ENCODE measurements around the gene GRIP1. TPM values are rescaled to one million over a fixed set of nuclear protein-coding genes. Genes with fewer than 3 reads are reported as not detected.

GRIP1 gene
- total and polyA plus RNA-seq, 10 of the 15 experiments (the other 5 are each of a cell fraction or from before 2014, with no cell fraction given) = 0.05 to 0.85 (median 0.50) TPM; not detected in 7

DNA sequence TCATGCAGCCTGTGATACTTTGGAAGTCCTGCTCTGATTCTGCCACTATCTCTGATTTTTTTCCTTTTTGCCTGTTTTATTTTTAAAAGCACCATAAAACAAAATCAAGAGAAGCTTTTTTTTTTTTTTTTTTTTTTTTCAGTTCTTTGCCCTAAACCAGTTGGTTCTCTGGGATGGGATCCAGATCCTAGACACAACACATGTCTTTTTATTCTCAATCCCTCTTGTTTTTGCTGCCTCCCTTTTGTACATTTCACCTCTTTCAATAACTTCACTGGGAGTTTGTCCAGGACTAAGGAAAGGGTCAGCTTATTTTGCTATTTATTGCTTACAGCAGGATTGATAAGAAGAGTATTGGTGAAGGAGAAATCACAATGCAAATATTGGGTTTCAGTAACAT is 139.4 kb downstream of the GRIP1 start:
- POLR2A ChIA-PET = no interaction called here
- intact Hi-C loops (cut with micrococcal nuclease; ENCODE audit: unreplicated experiment) = no loop called here

More for the DNA sequence above, 139.4 kb downstream of the GRIP1 start:
- in situ Hi-C loops (cut with MboI) = no loop called here
- Histone ChIP-seq H3K4me1 (ENCODE audit: control insufficient read depth, insufficient read depth, low read length) (no peaks in the 10 kb centered on the region), H3K4me2 (ENCODE audit: control insufficient read depth, insufficient read depth) (no peak overlapping the region), H3K36me3 (ENCODE audit: control insufficient read depth in 2 of 2, insufficient read depth in 2 of 2, low read length in 1 of 2) (no peaks in the 10 kb centered on the region), H3K79me2 (ENCODE audit: control insufficient read depth, insufficient read depth, low read length) (no peaks in the 10 kb centered on the region), H4K20me1 (ENCODE audit: control insufficient read depth, insufficient read depth) (no peaks in the 10 kb centered on the region), H3K9me3 (replicated peaks; ENCODE audit: control insufficient read depth, insufficient read depth, low read length) (no peaks in the 10 kb centered on the region), H3K27me3 (replicated peaks in 1 of 2; ENCODE audit: control insufficient read depth in 2 of 2, insufficient read depth in 2 of 2, low read length in 1 of 2) (no peaks in the 10 kb centered on the region), H3K27ac (ENCODE audit: control insufficient read depth, insufficient read depth) (no peak overlapping the region), H2AFZ (ENCODE audit: control insufficient read depth, low read depth, low read length) (no peak overlapping the region), H3K9ac (ENCODE audit: control insufficient read depth, insufficient read depth, low read length) (no peak overlapping the region), H3K4me3 (no peak overlapping the region)
- TF ChIP-seq YBX1 (IDR thresholded peaks at IDR 0.05) = no peak
- no peak for TF ChIP-seq HDAC6 (IDR thresholded peaks at IDR 0.05; ENCODE audit: unreplicated experiment)
- TF ChIP-seq KDM1A (IDR thresholded peaks at IDR 0.05; ENCODE audit: borderline replicate concordance) = no peak
- no peak for TF ChIP-seq NFYB (IDR thresholded peaks at IDR 0.05; ENCODE audit: insufficient read depth, low read depth, low read length)
- TF ChIP-seq DPF2 (IDR thresholded peaks at IDR 0.05) = no peak
- no peak for TF ChIP-seq RAD51 (IDR thresholded peaks at IDR 0.05)
- TF ChIP-seq BCL3 (IDR thresholded peaks at IDR 0.05; ENCODE audit: borderline replicate concordance, insufficient read depth, low read depth, low read length, poor library complexity, severe bottlenecking) = no peak
- TF ChIP-seq MYB (IDR thresholded peaks at IDR 0.05; ENCODE audit: borderline replicate concordance, low read depth, low read length) = no peak
- TF ChIP-seq USF1 (IDR thresholded peaks at IDR 0.05; ENCODE audit: borderline replicate concordance, extremely low read length, insufficient read depth, low read depth, low read length) = no peak
- TF ChIP-seq MTA2 (IDR thresholded peaks at IDR 0.05; ENCODE audit: low read depth) = no peak
- no peak for TF ChIP-seq CBX3 (IDR thresholded peaks at IDR 0.05; ENCODE audit: borderline replicate concordance, low read depth)
- no peak for TF ChIP-seq STAT1 (conservative IDR thresholded peaks at IDR 0.05)
- TF ChIP-seq, protein P1, sequence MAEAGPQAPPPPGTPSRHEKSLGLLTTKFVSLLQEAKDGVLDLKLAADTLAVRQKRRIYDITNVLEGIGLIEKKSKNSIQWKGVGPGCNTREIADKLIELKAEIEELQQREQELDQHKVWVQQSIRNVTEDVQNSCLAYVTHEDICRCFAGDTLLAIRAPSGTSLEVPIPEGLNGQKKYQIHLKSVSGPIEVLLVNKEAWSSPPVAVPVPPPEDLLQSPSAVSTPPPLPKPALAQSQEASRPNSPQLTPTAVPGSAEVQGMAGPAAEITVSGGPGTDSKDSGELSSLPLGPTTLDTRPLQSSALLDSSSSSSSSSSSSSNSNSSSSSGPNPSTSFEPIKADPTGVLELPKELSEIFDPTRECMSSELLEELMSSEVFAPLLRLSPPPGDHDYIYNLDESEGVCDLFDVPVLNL (IDR thresholded peaks at IDR 0.05; ENCODE audit: low read depth, low read length) = no peak
- TF ChIP-seq, protein P2, sequence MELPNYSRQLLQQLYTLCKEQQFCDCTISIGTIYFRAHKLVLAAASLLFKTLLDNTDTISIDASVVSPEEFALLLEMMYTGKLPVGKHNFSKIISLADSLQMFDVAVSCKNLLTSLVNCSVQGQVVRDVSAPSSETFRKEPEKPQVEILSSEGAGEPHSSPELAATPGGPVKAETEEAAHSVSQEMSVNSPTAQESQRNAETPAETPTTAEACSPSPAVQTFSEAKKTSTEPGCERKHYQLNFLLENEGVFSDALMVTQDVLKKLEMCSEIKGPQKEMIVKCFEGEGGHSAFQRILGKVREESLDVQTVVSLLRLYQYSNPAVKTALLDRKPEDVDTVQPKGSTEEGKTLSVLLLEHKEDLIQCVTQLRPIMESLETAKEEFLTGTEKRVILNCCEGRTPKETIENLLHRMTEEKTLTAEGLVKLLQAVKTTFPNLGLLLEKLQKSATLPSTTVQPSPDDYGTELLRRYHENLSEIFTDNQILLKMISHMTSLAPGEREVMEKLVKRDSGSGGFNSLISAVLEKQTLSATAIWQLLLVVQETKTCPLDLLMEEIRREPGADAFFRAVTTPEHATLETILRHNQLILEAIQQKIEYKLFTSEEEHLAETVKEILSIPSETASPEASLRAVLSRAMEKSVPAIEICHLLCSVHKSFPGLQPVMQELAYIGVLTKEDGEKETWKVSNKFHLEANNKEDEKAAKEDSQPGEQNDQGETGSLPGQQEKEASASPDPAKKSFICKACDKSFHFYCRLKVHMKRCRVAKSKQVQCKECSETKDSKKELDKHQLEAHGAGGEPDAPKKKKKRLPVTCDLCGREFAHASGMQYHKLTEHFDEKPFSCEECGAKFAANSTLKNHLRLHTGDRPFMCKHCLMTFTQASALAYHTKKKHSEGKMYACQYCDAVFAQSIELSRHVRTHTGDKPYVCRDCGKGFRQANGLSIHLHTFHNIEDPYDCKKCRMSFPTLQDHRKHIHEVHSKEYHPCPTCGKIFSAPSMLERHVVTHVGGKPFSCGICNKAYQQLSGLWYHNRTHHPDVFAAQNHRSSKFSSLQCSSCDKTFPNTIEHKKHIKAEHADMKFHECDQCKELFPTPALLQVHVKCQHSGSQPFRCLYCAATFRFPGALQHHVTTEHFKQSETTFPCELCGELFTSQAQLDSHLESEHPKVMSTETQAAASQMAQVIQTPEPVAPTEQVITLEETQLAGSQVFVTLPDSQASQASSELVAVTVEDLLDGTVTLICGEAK (IDR thresholded peaks at IDR 0.05; ENCODE audit: borderline replicate concordance) = no peak
- TF ChIP-seq SMAD5 (IDR thresholded peaks at IDR 0.05; ENCODE audit: low read depth) = no peak
- TF ChIP-seq IRF4 (IDR thresholded peaks at IDR 0.05; ENCODE audit: low read depth, low read length) = no peak
- TF ChIP-seq EP300 (IDR thresholded peaks at IDR 0.05; ENCODE audit: borderline replicate concordance in 1 of 2, control insufficient read depth in 1 of 2, low read depth in 2 of 2, low read length in 2 of 2) = no peak
- TF ChIP-seq KLF5 (IDR thresholded peaks at IDR 0.05; ENCODE audit: partially characterized antibody) = no peak
- BruUV-seq (replicated peaks) = no TSS peak
- ChIA-PET CTCF (no interaction called here), SMC1A (ENCODE audit: uncharacterized antibody, unreplicated experiment) (no interaction called here), RAD21 (ENCODE audit: unreplicated experiment) (interaction anchor here (0.7 kb wide), 1 partner anchor 48 kb away, joined by 3 read pairs; no protein-coding TSS in a partner anchor)
- ATAC-seq (no peak), FAIRE-seq (no peak), DNase-seq (ENCODE audit: low read depth, low spot score) (no peak)

Data from GM12878 (cell line).